GM23338 (cell line): ENCODE measurements around the gene NABP1. TPM values are rescaled to one million over a fixed set of nuclear protein-coding genes. Genes with fewer than 3 reads are reported as not detected.

ENCODE experiments used
- ATAC-seq: fragments of 200-7000 bp; cut with Tn5 transposase; 3 replicates; pipeline ENCODE4 v1.9.1; 2020
- DNase-seq: peaks from one replicate; pipeline ENCODE4 v3.0.0-alpha.2; 2015; ENCODE audit warnings: low spot score
- H2AFZ ChIP-seq: fragments of 200-600 bp; sonication (generic); 2 replicates; pipeline ENCODE4 v1.8.0; 2016; ENCODE audit warnings: antibody characterized with exemption, mild to moderate bottlenecking, moderate library complexity
- H3F3A ChIP-seq: fragments of 200-600 bp; sonication (generic); replicated peaks from 2 replicates; pipeline ENCODE4 v1.8.0; 2017; ENCODE audit warnings: antibody characterized with exemption, mixed run types, low read depth
- H3K27ac ChIP-seq: fragments of 200-600 bp; sonication (generic); 2 replicates; pipeline ENCODE4 v1.6.1; 2016; ENCODE audit warnings: low read depth
- H3K27me3 ChIP-seq: fragments of 200-600 bp; sonication (generic); 2 replicates; pipeline ENCODE4 v1.8.0; 2016; ENCODE audit warnings: mild to moderate bottlenecking, mixed run types, moderate library complexity; ENCODE audit not compliant: insufficient read depth
- H3K36me3 ChIP-seq: fragments of 200-600 bp; sonication (generic); 2 replicates; pipeline ENCODE4 v1.8.0; 2016; ENCODE audit warnings: mild to moderate bottlenecking; ENCODE audit not compliant: insufficient read depth
- H3K4me1 ChIP-seq: fragments of 200-600 bp; sonication (generic); 2 replicates; pipeline ENCODE4 v1.8.0; 2016; ENCODE audit warnings: mild to moderate bottlenecking, moderate library complexity; ENCODE audit not compliant: insufficient read depth
- H3K4me2 ChIP-seq: fragments of 200-600 bp; sonication (generic); 2 replicates; pipeline ENCODE4 v1.7.1; 2017; ENCODE audit warnings: mixed run types
- H3K4me3 ChIP-seq: fragments of 200-600 bp; sonication (generic); 2 replicates; pipeline ENCODE4 v1.6.1; 2016; ENCODE audit warnings: mixed run types
- H3K79me2 ChIP-seq: fragments of 200-600 bp; sonication (generic); replicated peaks from 2 replicates; pipeline ENCODE4 v1.8.0; 2017; ENCODE audit warnings: mild to moderate bottlenecking; ENCODE audit not compliant: insufficient read depth
- H3K9me2 ChIP-seq: fragments of 200-600 bp; sonication (generic); 2 replicates; pipeline ENCODE4 v1.8.0; 2017; ENCODE audit not compliant: insufficient read depth
- H4K20me1 ChIP-seq: fragments of 200-600 bp; sonication (generic); replicated peaks from 2 replicates; pipeline ENCODE4 v1.8.0; 2017; ENCODE audit warnings: mild to moderate bottlenecking; ENCODE audit not compliant: insufficient read depth
- H3K27ac Mint-ChIP-seq: 2 replicates; pipeline ENCODE4 v1.8.0; 2020; ENCODE audit warnings: inconsistent platforms, mild to moderate bottlenecking, moderate library complexity, mixed read lengths
- H3K27me3 Mint-ChIP-seq: 3 replicates; pipeline ENCODE4 v1.8.0; 2022; ENCODE audit warnings: low read depth, mild to moderate bottlenecking, moderate library complexity, mixed read lengths, inconsistent platforms; ENCODE audit not compliant: insufficient read depth, poor library complexity
- H3K36me3 Mint-ChIP-seq: 3 replicates; pipeline ENCODE4 v1.8.0; 2021; ENCODE audit warnings: low read depth, mild to moderate bottlenecking, inconsistent platforms, moderate library complexity, mixed read lengths
- H3K4me1 Mint-ChIP-seq: 3 replicates; pipeline ENCODE4 v1.8.0; 2020; ENCODE audit warnings: mild to moderate bottlenecking, inconsistent platforms, mixed read lengths
- H3K4me3 Mint-ChIP-seq: 3 replicates; pipeline ENCODE4 v1.8.0; 2021; ENCODE audit warnings: moderate library complexity, mild to moderate bottlenecking, inconsistent platforms, mixed read lengths
- H3K9me3 Mint-ChIP-seq: 3 replicates; pipeline ENCODE4 v1.8.0; 2020; ENCODE audit warnings: moderate library complexity, mild to moderate bottlenecking, inconsistent platforms, mixed read lengths
- CREB1 ChIP-seq: fragments of 250-450 bp; sonication (Bioruptor Pico); IDR thresholded peaks from 2 replicates; pipeline ENCODE4 v1.5.0; 2020; ENCODE audit warnings: low read depth, mild to moderate bottlenecking, moderate library complexity
- ETS1 ChIP-seq: IDR thresholded peaks from 2 replicates; pipeline ENCODE4 v1.6.1; 2016; ENCODE audit warnings: antibody characterized with exemption
- JUNB ChIP-seq: IDR thresholded peaks from one replicate; pipeline ENCODE4 v1.6.1; 2016; ENCODE audit warnings: antibody characterized with exemption; ENCODE audit not compliant: unreplicated experiment
- NANOG ChIP-seq: IDR thresholded peaks from 2 replicates; pipeline ENCODE4 v1.6.1; 2016; ENCODE audit warnings: antibody characterized with exemption, borderline replicate concordance
- POLR2AphosphoS5 ChIP-seq: IDR thresholded peaks from 2 replicates; pipeline ENCODE4 v1.6.1; 2016; ENCODE audit warnings: antibody characterized with exemption, low read depth
- ZNF114 ChIP-seq: fragments of 250-450 bp; sonication (Bioruptor Pico); IDR thresholded peaks from 2 replicates; pipeline ENCODE4 v1.5.0; 2020; ENCODE audit warnings: mild to moderate bottlenecking, moderate library complexity
- ZNF331 ChIP-seq: fragments of 250-450 bp; sonication (Bioruptor Pico); IDR thresholded peaks from 2 replicates; pipeline ENCODE4 v1.5.0; 2020; ENCODE audit warnings: low read depth, mild to moderate bottlenecking, moderate library complexity
- ZNF462 ChIP-seq: fragments of 250-450 bp; sonication (Bioruptor Pico); IDR thresholded peaks from 2 replicates; pipeline ENCODE4 v1.5.0; 2020; ENCODE audit warnings: mild to moderate bottlenecking, moderate library complexity
- polyA plus RNA-seq: library from polyadenylated mRNA; unstranded; fragments of >200 nt; fragmentation: Nextera tagmentation; extraction: Ambion mirVana; gene quantifications from 2 replicates; pipeline ENCODE4 v1.2.1, GENCODE V29; 2016
- total RNA-seq: library from RNA; depleted of rRNA; stranded (reverse); fragments of >200 nt; shearing (Covaris generic); gene quantifications from 2 replicates; pipeline ENCODE4 v1.2.3, GENCODE V29; 2014

The NABP1 gene
- total and polyA plus RNA-seq, 2 experiments from 2014 or later = 5.2 to 5.6 TPM

GRCh38 chr2:191638802-191639172 lies 39.1 kb upstream of the NABP1 start (continued):
- TF ChIP-seq ZNF462 (no peak), POLR2AphosphoS5 (no peak), ETS1 (no peak)

DNA sequence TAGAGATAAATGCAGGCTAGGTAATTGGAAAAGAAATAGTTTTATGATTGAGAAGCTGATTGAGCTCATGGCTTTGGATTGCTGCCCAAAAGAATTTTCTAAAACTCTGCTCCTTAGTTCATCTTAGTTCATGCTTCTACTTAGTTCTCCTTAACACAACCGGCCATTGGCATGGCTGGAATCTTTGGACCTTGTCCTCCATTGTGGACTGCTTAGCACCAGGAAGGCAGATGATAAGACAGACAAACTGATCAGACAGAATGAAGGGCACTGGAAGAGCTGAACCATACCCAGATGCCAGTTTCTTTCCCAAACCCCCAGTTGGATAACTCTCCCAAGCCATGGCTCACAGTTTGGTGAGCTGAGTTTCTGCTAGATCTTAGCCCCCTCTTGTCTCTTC lies 36.3 kb upstream of the NABP1 start:
- H3K36me3 Mint-ChIP-seq = no peaks in the 10 kb centered on the region
- Histone ChIP-seq H3K9me2 (peaks cover 6% of the 10 kb centered on the region; the same call in 1 of the 2 replicates), H3K4me3 (no peak overlapping the region), H4K20me1 (no peaks in the 10 kb centered on the region), H3K27ac (no peak overlapping the region), H3K36me3 (no peaks in the 10 kb centered on the region), H2AFZ (no peak overlapping the region), H3K4me1 (peaks cover 18% of the 10 kb centered on the region; the same call in 1 of the 2 replicates), H3F3A (no peaks in the 10 kb centered on the region), H3K27me3 (no peaks in the 10 kb centered on the region), H3K4me2 (no peak overlapping the region), H3K79me2 (no peaks in the 10 kb centered on the region)
- H3K9me3 Mint-ChIP-seq = no peaks in the 10 kb centered on the region
- no peak overlapping the region for H3K4me3 Mint-ChIP-seq
- H3K4me1 Mint-ChIP-seq = peaks cover 18% of the 10 kb centered on the region
- no peak overlapping the region for H3K27ac Mint-ChIP-seq
- H3K27me3 Mint-ChIP-seq = no peaks in the 10 kb centered on the region
- no peak for ATAC-seq
- DNase-seq = no peak
- TF ChIP-seq NANOG (no peak), ZNF331 (CRISPR knock-in tag) (no peak), CREB1 (CRISPR knock-in tag) (no peak), ZNF462 (no peak), ETS1 (no peak), JUNB (no peak), ZNF114 (CRISPR knock-in tag) (no peak)
